CD4-positive, alpha-beta T cell treated with Interferon alpha-2 for 1 hour (primary cell): ENCODE results near the gene PTPRN2.
"Not testable (repeated sequence)": the region's sequence is repeated elsewhere in the genome, so short reads cannot be mapped to it uniquely, and the experiment has no call there.

Experiments used
- DNase-seq, 2 donors: peaks; one replicate each; pipeline ENCODE4 v3.0.0-alpha.2; 2020 to 2022

The PTPRN2 gene

GRCh38 chr7:157671358-157672255, 916.0 kb downstream of the PTPRN2 start:
- no peak for DNase-seq

- DNase-seq: no peak
These were observed 916.9 kb downstream of the PTPRN2 start for GRCh38 chr7:157670490-157671357.

- DNase-seq: no peak
These were observed 917.8 kb downstream of the PTPRN2 start for GRCh38 chr7:157669768-157670351.

- no peak for DNase-seq
These were observed 918.5 kb downstream of the PTPRN2 start for GRCh38 chr7:157668884-157669767.

GRCh38 chr7:157668221-157668883, 919.3 kb downstream of the PTPRN2 start:
- no peak for DNase-seq

GRCh38 chr7:157667731-157668130, 919.9 kb downstream of the PTPRN2 start:
- no peak for DNase-seq

- DNase-seq: no peak
These were observed 920.4 kb downstream of the PTPRN2 start for GRCh38 chr7:157667261-157667660.

GRCh38 chr7:157666530-157667040, 921.0 kb downstream of the PTPRN2 start:
- no peak for DNase-seq

GRCh38 chr7:157665634-157665988, 922.0 kb downstream of the PTPRN2 start:
- not testable (repeated sequence) for DNase-seq

- DNase-seq: no peak
These were observed 922.6 kb downstream of the PTPRN2 start for GRCh38 chr7:157664871-157665633.

GRCh38 chr7:157664034-157664433, 923.6 kb downstream of the PTPRN2 start:
- no peak for DNase-seq

- DNase-seq: no peak
These were observed 924.5 kb downstream of the PTPRN2 start for GRCh38 chr7:157662981-157663716.

- DNase-seq: no peak
These were observed 925.4 kb downstream of the PTPRN2 start for GRCh38 chr7:157662110-157662791.

- no peak for DNase-seq
These were observed 926.0 kb downstream of the PTPRN2 start for GRCh38 chr7:157661611-157661975.

GRCh38 chr7:157660971-157661610, 926.5 kb downstream of the PTPRN2 start:
- no peak for DNase-seq

GRCh38 chr7:157658851-157659412, 928.7 kb downstream of the PTPRN2 start:
- no peak for DNase-seq

GRCh38 chr7:157657741-157658740, 929.6 kb downstream of the PTPRN2 start:
- DNase-seq: no peak
